HL-60 (cell line): ENCODE data around the gene CYP3A7.

Experiments
- CTCF ChIP-seq: IDR thresholded peaks from one replicate; pipeline ENCODE4 v1.5.1; 2011; ENCODE audit warnings: low read length, control low read depth, inconsistent platforms; ENCODE audit not compliant: insufficient read depth
- POLR2AphosphoS5 ChIP-seq: IDR thresholded peaks from 2 replicates; pipeline ENCODE4 v1.6.1; 2012; ENCODE audit warnings: low read depth
- REST ChIP-seq: IDR thresholded peaks from 2 replicates; pipeline ENCODE4 v1.6.1; 2012; ENCODE audit warnings: low read depth; ENCODE audit not compliant: insufficient replicate concordance
- SPI1 ChIP-seq: IDR thresholded peaks from 2 replicates; pipeline ENCODE4 v1.6.1; 2012; ENCODE audit warnings: low read depth, mild to moderate bottlenecking, borderline replicate concordance

- TF ChIP-seq REST (no peak), POLR2AphosphoS5 (no peak), CTCF (no peak), SPI1 (no peak)
Observed at GRCh38 chr7:99719996-99720769, 14.8 kb downstream of the CYP3A7 start.
